OCI-LY1 (cell line): ENCODE measurements around the gene LRCH3.

Experiments used
- H2AFZ ChIP-seq: fragments of 200-600 bp; sonication (generic), shearing (Covaris generic); 2 replicates; pipeline ENCODE4 v1.6.0; 2014; ENCODE audit warnings: antibody characterized with exemption, mild to moderate bottlenecking, low read length
- H3F3A ChIP-seq: fragments of 200-600 bp; sonication (generic), shearing (Covaris generic); 2 replicates; pipeline ENCODE4 v1.6.0; 2014; ENCODE audit warnings: mild to moderate bottlenecking, antibody characterized with exemption, low read length, moderate library complexity; ENCODE audit not compliant: insufficient read depth
- H3K27ac ChIP-seq: fragments of 200-600 bp; sonication (generic); 2 replicates; pipeline ENCODE4 v1.5.1; 2014; ENCODE audit warnings: low read length, mixed run types, mild to moderate bottlenecking, low read depth; ENCODE audit not compliant: poor library complexity, severe bottlenecking
- H3K27me3 ChIP-seq: fragments of 200-600 bp; sonication (generic); 2 replicates; pipeline ENCODE4 v1.6.0; 2014; ENCODE audit warnings: antibody characterized with exemption, mild to moderate bottlenecking, low read length, moderate library complexity; ENCODE audit not compliant: insufficient read depth
- H3K36me3 ChIP-seq: fragments of 200-600 bp; sonication (generic); 2 replicates; pipeline ENCODE4 v1.6.1; 2014; ENCODE audit warnings: mild to moderate bottlenecking, antibody characterized with exemption, low read length, moderate library complexity, mixed read lengths; ENCODE audit not compliant: insufficient read depth
- H3K4me1 ChIP-seq: fragments of 200-600 bp; sonication (generic); 2 replicates; pipeline ENCODE4 v1.5.1; 2014; ENCODE audit warnings: mild to moderate bottlenecking, low read length, moderate library complexity; ENCODE audit not compliant: insufficient read depth, severe bottlenecking
- H3K4me2 ChIP-seq: fragments of 200-600 bp; sonication (generic), shearing (Covaris generic); 2 replicates; pipeline ENCODE4 v1.6.1; 2014; ENCODE audit warnings: low read length
- H3K4me3 ChIP-seq: fragments of 200-600 bp; sonication (generic); 2 replicates; pipeline ENCODE4 v1.5.1; 2014; ENCODE audit warnings: low read length, low read depth, mild to moderate bottlenecking, mixed read lengths; ENCODE audit not compliant: poor library complexity, severe bottlenecking
- H3K79me2 ChIP-seq: fragments of 200-600 bp; shearing (Covaris generic); 2 replicates; pipeline ENCODE4 v1.6.1; 2016; ENCODE audit warnings: mixed run types, low read length, mixed read lengths; ENCODE audit not compliant: insufficient read depth
- H3K9ac ChIP-seq: fragments of 200-600 bp; sonication (generic), shearing (Covaris generic); 2 replicates; pipeline ENCODE4 v1.6.1; 2014; ENCODE audit warnings: mild to moderate bottlenecking, low read length, mixed read lengths
- H3K9me2 ChIP-seq: fragments of 200-600 bp; sonication (generic), shearing (Covaris generic); 2 replicates; pipeline ENCODE4 v1.6.1; 2014; ENCODE audit warnings: low read depth, mild to moderate bottlenecking, low read length, mixed read lengths
- H3K9me3 ChIP-seq: fragments of 200-600 bp; shearing (Covaris generic); 2 replicates; pipeline ENCODE4 v1.6.1; 2014; ENCODE audit warnings: low read length, mixed read lengths
- H4K20me1 ChIP-seq: fragments of 200-600 bp; sonication (generic), shearing (Covaris generic); 2 replicates; pipeline ENCODE4 v1.6.0; 2016; ENCODE audit warnings: mild to moderate bottlenecking, low read length; ENCODE audit not compliant: insufficient read depth
- CTCF ChIP-seq: fragments of 200-600 bp; sonication (generic), shearing (Covaris generic); IDR thresholded peaks from 2 replicates; pipeline ENCODE4 v1.5.1; 2017; ENCODE audit warnings: mild to moderate bottlenecking, antibody characterized with exemption, low read length, moderate library complexity, mixed read lengths
- EZH2 ChIP-seq: fragments of 200-600 bp; sonication (generic), shearing (Covaris generic); IDR thresholded peaks from 2 replicates; pipeline ENCODE4 v1.8.0; 2017; ENCODE audit warnings: borderline replicate concordance, mixed run types, mild to moderate bottlenecking, antibody characterized with exemption, low read length, moderate library complexity, mixed read lengths

Gene LRCH3

DNA sequence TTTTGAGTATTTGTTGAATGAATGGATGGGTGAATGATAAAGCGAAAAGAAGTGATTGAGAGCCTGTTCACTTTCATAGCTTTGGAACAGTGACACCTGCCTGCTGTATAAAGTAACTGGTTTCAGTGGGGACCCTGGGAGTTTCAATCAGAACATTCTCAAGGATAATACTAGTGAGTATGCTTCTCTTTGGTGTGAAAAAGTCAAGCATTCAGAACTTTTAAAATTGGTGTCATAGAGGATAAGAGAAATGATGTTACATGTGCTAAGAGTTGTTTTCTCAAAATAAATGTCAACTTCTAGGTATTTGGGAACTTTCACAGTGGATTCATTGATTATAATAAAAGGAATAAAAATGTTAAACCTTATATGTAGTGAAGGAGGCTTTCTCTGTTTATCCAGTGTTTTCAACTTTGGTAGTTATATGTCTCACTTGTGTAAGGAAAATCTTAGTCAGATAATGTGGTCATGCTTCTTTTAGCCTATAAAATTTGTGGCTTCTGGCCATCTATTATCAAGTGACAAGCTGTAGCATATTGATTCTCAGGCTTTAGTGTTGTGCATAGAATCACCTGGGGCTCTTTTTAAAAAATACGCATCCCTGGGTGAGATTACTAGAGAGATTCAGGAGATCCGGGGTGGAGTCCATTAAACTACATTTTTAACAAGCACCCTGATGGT lies 11.9 kb downstream of the LRCH3 start:
- H3K9me2 ChIP-seq, result no peaks in the 10 kb centered on the region
- TF ChIP-seq EZH2 (no peak), CTCF (no peak; the same call in 1 of the 2 replicates)
- no peak overlapping the region for H3K4me2 ChIP-seq
- H4K20me1 ChIP-seq, result no peaks in the 10 kb centered on the region
- H3F3A ChIP-seq, result 0 out of 2 replicates have a peak, but pooled peaks cover 4% of the 10 kb centered on the region
- H3K4me1 ChIP-seq, result peaks cover 35% of the 10 kb centered on the region
- H3K9me3 ChIP-seq, result no peaks in the 10 kb centered on the region
- 0 out of 2 replicates have a peak, but pooled peaks cover 2% of the 10 kb centered on the region for H3K36me3 ChIP-seq
- peak overlapping the region; percentile 73 for H3K27ac ChIP-seq
- H3K27me3 ChIP-seq, result no peaks in the 10 kb centered on the region
- peak overlapping the region; percentile 1; the same call in 1 of the 2 replicates for H3K9ac ChIP-seq
- H3K4me3 ChIP-seq, result no peak overlapping the region
- H2AFZ ChIP-seq, result no peak overlapping the region
- H3K79me2 ChIP-seq, result peaks cover 70% of the 10 kb centered on the region

GRCh38 chr3:197804511-197804910 lies 13.5 kb downstream of the LRCH3 start:
- Histone ChIP-seq H3K9me2 (no peaks in the 10 kb centered on the region), H3K9me3 (no peaks in the 10 kb centered on the region), H3F3A (0 out of 2 replicates have a peak, but pooled peaks cover 4% of the 10 kb centered on the region), H3K79me2 (peaks cover 68% of the 10 kb centered on the region), H3K27ac (no peak overlapping the region), H4K20me1 (no peaks in the 10 kb centered on the region), H3K4me3 (no peak overlapping the region), H3K9ac (no peak overlapping the region), H3K36me3 (peaks cover 8% of the 10 kb centered on the region; the same call in 1 of the 2 replicates), H3K4me1 (peaks cover 35% of the 10 kb centered on the region), H3K27me3 (no peaks in the 10 kb centered on the region), H2AFZ (no peak overlapping the region), H3K4me2 (no peak overlapping the region)
- TF ChIP-seq CTCF, result no peak
- TF ChIP-seq EZH2, result no peak

GRCh38 chr3:197807969-197808587 lies 17.0 kb downstream of the LRCH3 start:
- H3K79me2 ChIP-seq, result peaks cover 71% of the 10 kb centered on the region
- TF ChIP-seq EZH2, result no peak
- TF ChIP-seq CTCF, result no peak
- H3K9ac ChIP-seq, result no peak overlapping the region
- H2AFZ ChIP-seq, result no peak overlapping the region
- peak overlapping the region; percentile 24 for H3K27ac ChIP-seq
- H3K36me3 ChIP-seq, result peaks cover 12% of the 10 kb centered on the region
- H3K27me3 ChIP-seq, result no peaks in the 10 kb centered on the region
- no peaks in the 10 kb centered on the region for H3K9me3 ChIP-seq
- H3K4me1 ChIP-seq, result peaks cover 23% of the 10 kb centered on the region
- no peaks in the 10 kb centered on the region for H4K20me1 ChIP-seq
- no peaks in the 10 kb centered on the region for H3F3A ChIP-seq
- no peaks in the 10 kb centered on the region for H3K9me2 ChIP-seq
- no peak overlapping the region for H3K4me3 ChIP-seq
- H3K4me2 ChIP-seq, result no peak overlapping the region
